HepG2 (cell line): ENCODE results near the gene TARBP2. TPM values are rescaled to one million over a fixed set of nuclear protein-coding genes. Genes with fewer than 3 reads are reported as not detected.

Experiments used
- BORCS8-MEF2B ChIP-seq: sonication (generic); formaldehyde crosslinking; IDR thresholded peaks from 2 replicates; pipeline ENCODE4 v1.8.0; 2022; ENCODE audit warnings: mild to moderate bottlenecking, missing genetic modification reagents
- CCDC6 ChIP-seq: sonication (generic); formaldehyde crosslinking; IDR thresholded peaks from 2 replicates; pipeline ENCODE4 v1.8.1; 2022; ENCODE audit warnings: mild to moderate bottlenecking, missing genetic modification reagents, moderate library complexity
- PAWR ChIP-seq: sonication (generic); formaldehyde crosslinking; IDR thresholded peaks from 2 replicates; pipeline ENCODE4 v1.4.0; 2020; ENCODE audit warnings: missing genetic modification reagents, mild to moderate bottlenecking, borderline replicate concordance
- SRSF9 ChIP-seq: fragments of 200-400 bp; formaldehyde crosslinking; IDR thresholded peaks from 2 replicates; pipeline ENCODE4 v1.6.1; 2018; ENCODE audit warnings: borderline replicate concordance, mild to moderate bottlenecking, low read depth, low read length; ENCODE audit not compliant: insufficient read depth, poor library complexity, severe bottlenecking
- THYN1 ChIP-seq: sonication (generic); formaldehyde crosslinking; IDR thresholded peaks from 2 replicates; pipeline ENCODE4 v1.8.1; 2023; ENCODE audit warnings: low read depth, mild to moderate bottlenecking, moderate library complexity, missing genetic modification reagents, borderline replicate concordance
- ZSCAN12 ChIP-seq: sonication (generic); formaldehyde crosslinking; IDR thresholded peaks from 2 replicates; pipeline ENCODE4 v1.9.0; 2021; ENCODE audit warnings: mild to moderate bottlenecking, missing genetic modification reagents
- polyA plus RNA-seq, 8 experiments: library from polyadenylated mRNA; depleted of rRNA in 3 of 8; stranded (reverse) in 7 of 8; unstranded in 1 of 8; fragments of >200 nt; fragmentation: Illumina TruSeq in 4 of 8; extraction: Trizol in 4 of 8; gene quantifications; 2 replicates each; pipeline versions ENCODE4 v1.2.1 to v1.2.3, GENCODE V29; 2011 to 2016; ENCODE audit warnings: low read depth in 4 of 8, missing spikeins in 1 of 8, mixed read lengths in 1 of 8; ENCODE audit not compliant: insufficient read depth in 1 of 8
- total RNA-seq, 5 experiments: library from RNA; depleted of rRNA; stranded (reverse); fragments of >200 nt; fragmentation: Illumina TruSeq; extraction: Trizol; gene quantifications; 2 replicates each; pipeline ENCODE4 v1.2.3, GENCODE V29; 2016; ENCODE audit warnings: low read depth in 1 of 5
- TF ChIP-seq, protein P1 (sequence below): sonication (generic); formaldehyde crosslinking; IDR thresholded peaks from 2 replicates; pipeline ENCODE4 v1.4.0; 2020; ENCODE audit warnings: missing genetic modification reagents, borderline replicate concordance
- TF ChIP-seq, protein P2 (sequence below): IDR thresholded peaks from 2 replicates; pipeline ENCODE4 v1.6.1; 2018; ENCODE audit warnings: missing genetic modification reagents, mild to moderate bottlenecking, missing compliant biosample characterization

The TARBP2 gene
- total and polyA plus RNA-seq, 2 of the 13 experiments (the other 11 are each of a cell fraction or from before 2014, with no cell fraction given) = 47.0 to 55.5 TPM

DNA sequence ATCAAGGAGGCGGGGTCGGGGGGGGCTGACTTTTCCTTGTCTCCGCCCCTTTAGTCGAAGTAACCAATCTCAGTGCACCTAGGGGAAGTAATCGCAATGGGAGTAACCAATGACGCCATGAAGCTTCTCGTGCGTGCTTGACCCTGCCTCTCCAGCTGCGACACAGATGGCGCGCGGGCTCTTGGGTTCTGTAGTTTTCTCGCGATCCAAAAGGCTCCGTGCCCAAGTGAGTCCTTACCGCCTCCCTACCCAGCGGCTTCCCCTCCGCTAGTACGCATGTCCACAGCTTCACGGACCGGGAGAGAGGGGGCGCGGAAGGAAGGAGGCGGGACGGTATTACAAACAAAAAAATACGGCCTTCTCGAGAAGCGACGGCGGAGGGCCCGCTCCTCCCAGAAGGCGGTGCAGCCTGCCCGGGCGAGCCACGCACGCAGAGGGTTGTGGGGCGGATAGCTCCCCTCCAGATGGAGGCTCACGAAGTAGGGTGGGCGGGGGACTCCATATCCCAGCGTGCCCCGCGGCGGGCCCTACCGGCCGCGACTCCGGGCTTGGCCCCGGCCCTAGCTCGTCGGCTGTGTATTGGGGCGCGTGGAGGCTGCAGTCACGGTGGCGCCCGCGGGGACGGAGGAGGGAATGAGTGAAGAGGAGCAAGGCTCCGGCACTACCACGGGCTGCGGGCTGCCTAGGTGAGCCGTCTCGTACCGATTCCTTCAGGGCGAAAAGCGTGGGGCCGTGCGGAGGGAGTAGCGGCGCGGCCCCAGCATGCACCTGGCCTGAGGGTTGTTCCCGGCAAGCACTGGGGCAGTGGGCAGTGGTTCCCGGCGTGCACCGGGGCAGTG, at the start of gene TARBP2 (continued):
- TF ChIP-seq, protein P1, sequence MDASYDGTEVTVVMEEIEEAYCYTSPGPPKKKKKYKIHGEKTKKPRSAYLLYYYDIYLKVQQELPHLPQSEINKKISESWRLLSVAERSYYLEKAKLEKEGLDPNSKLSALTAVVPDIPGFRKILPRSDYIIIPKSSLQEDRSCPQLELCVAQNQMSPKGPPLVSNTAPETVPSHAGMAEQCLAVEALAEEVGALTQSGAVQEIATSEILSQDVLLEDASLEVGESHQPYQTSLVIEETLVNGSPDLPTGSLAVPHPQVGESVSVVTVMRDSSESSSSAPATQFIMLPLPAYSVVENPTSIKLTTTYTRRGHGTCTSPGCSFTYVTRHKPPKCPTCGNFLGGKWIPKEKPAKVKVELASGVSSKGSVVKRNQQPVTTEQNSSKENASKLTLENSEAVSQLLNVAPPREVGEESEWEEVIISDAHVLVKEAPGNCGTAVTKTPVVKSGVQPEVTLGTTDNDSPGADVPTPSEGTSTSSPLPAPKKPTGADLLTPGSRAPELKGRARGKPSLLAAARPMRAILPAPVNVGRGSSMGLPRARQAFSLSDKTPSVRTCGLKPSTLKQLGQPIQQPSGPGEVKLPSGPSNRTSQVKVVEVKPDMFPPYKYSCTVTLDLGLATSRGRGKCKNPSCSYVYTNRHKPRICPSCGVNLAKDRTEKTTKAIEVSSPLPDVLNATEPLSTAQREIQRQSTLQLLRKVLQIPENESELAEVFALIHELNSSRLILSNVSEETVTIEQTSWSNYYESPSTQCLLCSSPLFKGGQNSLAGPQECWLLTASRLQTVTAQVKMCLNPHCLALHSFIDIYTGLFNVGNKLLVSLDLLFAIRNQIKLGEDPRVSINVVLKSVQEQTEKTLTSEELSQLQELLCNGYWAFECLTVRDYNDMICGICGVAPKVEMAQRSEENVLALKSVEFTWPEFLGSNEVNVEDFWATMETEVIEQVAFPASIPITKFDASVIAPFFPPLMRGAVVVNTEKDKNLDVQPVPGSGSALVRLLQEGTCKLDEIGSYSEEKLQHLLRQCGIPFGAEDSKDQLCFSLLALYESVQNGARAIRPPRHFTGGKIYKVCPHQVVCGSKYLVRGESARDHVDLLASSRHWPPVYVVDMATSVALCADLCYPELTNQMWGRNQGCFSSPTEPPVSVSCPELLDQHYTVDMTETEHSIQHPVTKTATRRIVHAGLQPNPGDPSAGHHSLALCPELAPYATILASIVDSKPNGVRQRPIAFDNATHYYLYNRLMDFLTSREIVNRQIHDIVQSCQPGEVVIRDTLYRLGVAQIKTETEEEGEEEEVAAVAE (CRISPR knock-in tag) = peak; percentile 93
- TF ChIP-seq BORCS8-MEF2B (CRISPR knock-in tag) (peak; percentile 91), PAWR (no peak), SRSF9 (no peak), ZSCAN12 (CRISPR knock-in tag) (0 out of 2 replicates have a peak, but pooled peaks have one; percentile 15), THYN1 (no peak), CCDC6 (CRISPR knock-in tag) (peak; percentile 48; the same call in 1 of the 2 replicates)
- TF ChIP-seq, protein P2, sequence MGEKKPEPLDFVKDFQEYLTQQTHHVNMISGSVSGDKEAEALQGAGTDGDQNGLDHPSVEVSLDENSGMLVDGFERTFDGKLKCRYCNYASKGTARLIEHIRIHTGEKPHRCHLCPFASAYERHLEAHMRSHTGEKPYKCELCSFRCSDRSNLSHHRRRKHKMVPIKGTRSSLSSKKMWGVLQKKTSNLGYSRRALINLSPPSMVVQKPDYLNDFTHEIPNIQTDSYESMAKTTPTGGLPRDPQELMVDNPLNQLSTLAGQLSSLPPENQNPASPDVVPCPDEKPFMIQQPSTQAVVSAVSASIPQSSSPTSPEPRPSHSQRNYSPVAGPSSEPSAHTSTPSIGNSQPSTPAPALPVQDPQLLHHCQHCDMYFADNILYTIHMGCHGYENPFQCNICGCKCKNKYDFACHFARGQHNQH = no peak; the same call in none of the 2 replicates
